Fibroblast of mammary gland (primary cell): ENCODE results near the gene SMOC2.
"Not testable (repeated sequence)": the region's sequence is repeated elsewhere in the genome, so short reads cannot be mapped to it uniquely, and the experiment has no call there.

Experiments used
- DNase-seq: peaks from one replicate; pipeline ENCODE4 v3.0.0-alpha.2; 2010; ENCODE audit warnings: low read depth
- H3K4me3 ChIP-seq: 2 replicates; pipeline ENCODE4 v1.5.1; 2011; ENCODE audit warnings: low read depth, mild to moderate bottlenecking, low read length, moderate library complexity; ENCODE audit not compliant: control insufficient read depth
- CTCF ChIP-seq: conservative IDR thresholded peaks from 2 replicates; pipeline ENCODE4 v1.5.1; 2011; ENCODE audit warnings: low read depth, low read length, inconsistent platforms; ENCODE audit not compliant: control insufficient read depth, insufficient read depth

SMOC2 gene

GRCh38 chr6:168570211-168570610 is 129.2 kb downstream of the SMOC2 start:
- no peak for TF ChIP-seq CTCF
- DNase-seq: no peak
- no peak overlapping the region for H3K4me3 ChIP-seq

- no peak for TF ChIP-seq CTCF
- DNase-seq: no peak
- H3K4me3 ChIP-seq: no peak overlapping the region
Observed at GRCh38 chr6:168571268-168571667, 130.3 kb downstream of the SMOC2 start.

GRCh38 chr6:168573276-168573835 is 132.4 kb downstream of the SMOC2 start:
- DNase-seq, H3K4me3 ChIP-seq: not testable (repeated sequence)

GRCh38 chr6:168574075-168574698 is 133.2 kb downstream of the SMOC2 start:
- DNase-seq: no peak
- TF ChIP-seq CTCF: no peak
- H3K4me3 ChIP-seq: no peak overlapping the region

- no peak overlapping the region for H3K4me3 ChIP-seq
- no peak for DNase-seq
- no peak for TF ChIP-seq CTCF
Observed at GRCh38 chr6:168574699-168575195, 133.8 kb downstream of the SMOC2 start.

- DNase-seq: no peak
- H3K4me3 ChIP-seq: no peak overlapping the region
- TF ChIP-seq CTCF: no peak
Observed at GRCh38 chr6:168575346-168576098, 134.5 kb downstream of the SMOC2 start.

- TF ChIP-seq CTCF: no peak
- no peak for DNase-seq
- no peak overlapping the region for H3K4me3 ChIP-seq
Observed at GRCh38 chr6:168576388-168576787, 135.4 kb downstream of the SMOC2 start.
